Stimulated activated CD4-positive, alpha-beta T cell treated with anti-CD3 and anti-CD28 coated beads, TNF-alpha, amount 100 ng/mL, for 1 hour (primary cell): ENCODE data around the gene NPL.

Source experiments
- DNase-seq, 3 donors: peaks; one replicate each; pipeline ENCODE4 v3.0.0-alpha.2; 2020; ENCODE audit warnings: low read depth in 3 of 3, low spot score in 1 of 3

NPL gene

GRCh38 chr1:182861994-182862393 lies 72.4 kb downstream of the NPL start:
- DNase-seq: no peak

- no peak for DNase-seq
Observed at GRCh38 chr1:182862827-182863226, 73.3 kb downstream of the NPL start.

- no peak for DNase-seq
Observed at GRCh38 chr1:182863940-182864339, 74.4 kb downstream of the NPL start.

DNA sequence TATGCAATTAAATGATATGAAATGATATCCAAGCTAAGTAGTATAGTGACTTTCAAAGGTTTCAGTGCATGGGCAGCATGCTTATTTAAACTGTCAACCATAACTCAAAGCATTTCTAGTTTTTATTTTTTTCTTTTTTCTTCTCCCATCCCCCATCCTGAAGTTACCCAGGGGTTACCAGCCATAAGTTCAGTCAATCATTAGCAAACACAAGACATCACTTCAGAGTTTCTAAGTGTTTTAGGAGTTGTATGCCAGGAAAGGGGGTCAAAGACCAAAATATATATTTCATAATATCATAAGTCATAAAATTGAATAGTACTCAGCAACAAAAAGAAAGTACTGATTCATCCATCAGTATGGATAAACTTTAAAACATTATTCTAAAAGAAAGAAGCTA lies 78.3 kb downstream of the NPL start:
- DNase-seq: no peak

DNA sequence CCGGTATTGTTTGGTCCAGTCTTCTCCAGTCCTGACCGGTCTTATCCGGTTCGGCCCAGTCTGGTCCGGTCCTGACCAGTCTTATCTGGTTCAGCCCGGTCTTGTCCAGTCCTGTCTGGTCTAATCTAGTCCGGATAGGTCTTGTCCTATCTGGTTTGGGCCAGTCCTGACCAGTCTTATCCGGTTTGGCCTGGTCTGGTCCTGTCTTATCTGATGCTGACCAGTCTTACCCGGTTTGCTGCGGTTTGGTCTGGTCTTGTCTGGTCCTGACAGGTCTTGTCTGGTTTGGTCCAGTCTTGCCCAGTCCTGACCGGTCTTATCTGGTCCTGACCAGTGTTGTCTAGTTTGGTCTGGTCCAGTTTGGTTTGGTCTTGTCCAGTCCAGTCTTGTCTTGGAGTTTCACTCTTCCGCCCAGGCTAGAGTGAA lies 79.7 kb downstream of the NPL start:
- no peak for DNase-seq

DNA sequence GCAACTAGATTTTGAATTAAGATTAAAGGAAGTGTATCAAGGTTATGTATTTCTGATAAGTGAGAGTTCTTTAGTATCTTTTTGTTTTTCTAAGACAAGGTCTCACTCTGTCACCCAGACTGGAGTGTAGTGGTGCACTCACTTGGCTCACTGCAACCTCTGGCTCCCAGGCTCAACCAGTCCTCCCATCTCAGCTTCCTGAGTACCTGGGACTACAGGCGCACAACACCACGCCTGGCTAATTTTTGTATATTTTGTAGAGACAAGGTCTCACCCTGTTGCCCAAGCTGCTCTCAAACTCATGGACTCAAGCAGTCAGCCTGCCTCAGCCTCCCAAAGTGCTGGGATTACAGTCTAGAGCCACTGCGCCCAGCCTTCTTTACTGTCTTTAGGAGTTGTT lies 83.3 kb downstream of the NPL start:
- no peak for DNase-seq

DNA sequence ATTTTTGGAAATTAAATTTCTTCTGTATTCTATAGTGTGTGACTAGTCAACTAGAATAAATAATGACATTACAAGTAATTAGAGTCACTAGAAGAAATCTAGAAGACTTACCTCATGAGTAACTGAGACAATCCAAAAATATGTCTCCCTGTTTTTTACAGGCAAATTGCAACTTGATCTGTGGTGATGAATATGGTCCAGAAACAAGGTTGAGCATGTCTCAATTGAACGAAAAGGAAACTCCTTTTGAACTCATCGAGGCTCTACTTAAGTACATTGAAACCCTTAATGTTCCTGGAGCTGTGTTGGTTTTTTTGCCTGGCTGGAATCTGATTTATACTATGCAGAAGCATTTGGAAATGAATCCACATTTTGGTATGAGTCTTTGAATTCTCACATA lies 86.3 kb downstream of the NPL start:
- no peak for DNase-seq

- no peak for DNase-seq
Observed at GRCh38 chr1:182877331-182877730, 87.8 kb downstream of the NPL start.

- no peak for DNase-seq
Observed at GRCh38 chr1:182877842-182878241, 88.3 kb downstream of the NPL start.
